Loucy (cell line): Measurements from ENCODE around the gene CFP.

Source experiments
- EZH2phosphoT487 ChIP-seq: fragments of 200-600 bp; IDR thresholded peaks from 2 replicates; pipeline ENCODE4 v1.6.1; 2018; ENCODE audit warnings: antibody characterized with exemption, mild to moderate bottlenecking, moderate library complexity, borderline replicate concordance
- TF ChIP-seq, protein P1 (sequence below): fragments of 200-600 bp; sonication (generic); conservative IDR thresholded peaks from 2 replicates; pipeline ENCODE4 v1.5.1; 2014; ENCODE audit warnings: mild to moderate bottlenecking, antibody characterized with exemption, low read length

DNA sequence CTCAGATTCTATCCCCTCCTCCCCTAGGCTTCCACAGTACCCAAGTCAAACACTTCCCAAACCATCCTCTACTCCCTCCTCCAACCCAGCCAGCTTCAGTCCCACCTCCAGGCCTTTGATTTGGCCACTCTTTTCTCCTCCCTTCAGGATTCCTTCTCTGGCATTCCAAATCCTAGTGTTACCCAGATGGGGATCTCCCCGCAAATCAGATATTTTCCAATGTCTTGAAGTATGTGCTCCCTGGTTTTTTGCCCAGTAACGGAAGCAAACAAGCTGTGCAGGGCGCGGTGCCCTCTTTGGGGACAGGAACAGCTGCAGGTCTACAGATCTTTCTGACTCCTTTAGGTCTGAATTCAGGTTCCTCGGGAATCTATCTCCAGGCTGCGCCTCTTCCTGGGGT, 7.9 kb downstream of the CFP start:
- TF ChIP-seq, protein P1, sequence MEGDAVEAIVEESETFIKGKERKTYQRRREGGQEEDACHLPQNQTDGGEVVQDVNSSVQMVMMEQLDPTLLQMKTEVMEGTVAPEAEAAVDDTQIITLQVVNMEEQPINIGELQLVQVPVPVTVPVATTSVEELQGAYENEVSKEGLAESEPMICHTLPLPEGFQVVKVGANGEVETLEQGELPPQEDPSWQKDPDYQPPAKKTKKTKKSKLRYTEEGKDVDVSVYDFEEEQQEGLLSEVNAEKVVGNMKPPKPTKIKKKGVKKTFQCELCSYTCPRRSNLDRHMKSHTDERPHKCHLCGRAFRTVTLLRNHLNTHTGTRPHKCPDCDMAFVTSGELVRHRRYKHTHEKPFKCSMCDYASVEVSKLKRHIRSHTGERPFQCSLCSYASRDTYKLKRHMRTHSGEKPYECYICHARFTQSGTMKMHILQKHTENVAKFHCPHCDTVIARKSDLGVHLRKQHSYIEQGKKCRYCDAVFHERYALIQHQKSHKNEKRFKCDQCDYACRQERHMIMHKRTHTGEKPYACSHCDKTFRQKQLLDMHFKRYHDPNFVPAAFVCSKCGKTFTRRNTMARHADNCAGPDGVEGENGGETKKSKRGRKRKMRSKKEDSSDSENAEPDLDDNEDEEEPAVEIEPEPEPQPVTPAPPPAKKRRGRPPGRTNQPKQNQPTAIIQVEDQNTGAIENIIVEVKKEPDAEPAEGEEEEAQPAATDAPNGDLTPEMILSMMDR: no peak
- no peak for TF ChIP-seq EZH2phosphoT487
